DND-41 (cell line): ENCODE measurements around the gene GOLGA6C.

Source experiments
- CTCF ChIP-seq: IDR thresholded peaks from 2 replicates; pipeline ENCODE4 v1.5.1; 2012; ENCODE audit warnings: borderline replicate concordance, low read length, moderate library complexity, mild to moderate bottlenecking; ENCODE audit not compliant: poor library complexity, severe bottlenecking; ENCODE audit errors: extremely low read depth
- EZH2 ChIP-seq: IDR thresholded peaks from 3 replicates; pipeline ENCODE4 v1.6.1; 2012; ENCODE audit warnings: borderline replicate concordance, low read depth, mild to moderate bottlenecking, moderate library complexity, low read length, inconsistent platforms; ENCODE audit not compliant: severe bottlenecking

GRCh38 chr15:75307778-75308390, 49.8 kb downstream of the GOLGA6C start:
- TF ChIP-seq CTCF, result peak; percentile 49
- TF ChIP-seq EZH2, result no peak
